Prostate gland (tissue), 2 donors: Measurements from ENCODE around the gene DPP10.

ENCODE experiments used
- POLR2A ChIP-seq: fragments of 450-650 bp; IDR thresholded peaks from one replicate; pipeline ENCODE4 v1.6.1; 2016; ENCODE audit warnings: antibody characterized with exemption, mild to moderate bottlenecking
- POLR2AphosphoS5 ChIP-seq: sonication (generic); formaldehyde crosslinking; IDR thresholded peaks from one replicate; pipeline ENCODE4 v1.6.1; 2017; ENCODE audit warnings: antibody characterized with exemption
- TF ChIP-seq, protein P1 (sequence below), 4 experiments: fragments of 200-600 bp in 2 of 4; fragments of 450-650 bp in 2 of 4; sonication (generic) in 2 of 4; IDR thresholded peaks; 1 replicate in 3 of 4; 2 replicates in 1 of 4; pipeline ENCODE4 v1.5.1; 2016 to 2019; ENCODE audit warnings: antibody characterized with exemption in 4 of 4, mild to moderate bottlenecking in 2 of 4, moderate library complexity in 2 of 4

DNA sequence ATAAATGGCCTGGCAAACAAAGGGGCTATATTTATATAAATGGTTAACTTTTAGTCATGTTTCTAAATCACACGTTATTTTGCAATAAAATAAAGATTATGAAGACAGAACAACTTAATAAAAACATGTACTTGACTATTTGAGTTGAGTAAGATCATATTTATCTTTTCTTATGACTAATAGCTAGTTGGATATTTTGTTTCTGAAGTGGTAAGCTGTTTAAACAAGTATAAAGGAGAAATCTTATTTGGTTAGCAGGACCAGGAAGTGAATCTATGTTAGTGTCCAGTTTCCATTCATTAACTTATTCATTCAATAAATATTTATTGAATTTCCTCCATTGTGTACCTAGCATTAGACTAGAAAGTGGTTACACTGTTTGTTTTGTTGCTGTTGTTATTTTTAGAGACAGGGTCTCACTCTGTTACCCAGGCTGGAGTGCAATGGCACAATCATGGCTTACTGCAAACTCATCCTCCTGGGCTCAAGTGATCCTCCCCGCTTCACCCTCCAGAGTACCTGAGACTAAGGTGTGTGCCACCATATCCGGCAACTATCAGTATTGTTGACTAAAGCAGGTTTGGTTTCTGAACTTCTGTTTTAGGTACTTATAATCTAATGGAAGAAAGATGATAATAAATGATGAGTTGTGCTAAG lies 312.6 kb downstream of the DPP10 start:
- TF ChIP-seq, protein P1, sequence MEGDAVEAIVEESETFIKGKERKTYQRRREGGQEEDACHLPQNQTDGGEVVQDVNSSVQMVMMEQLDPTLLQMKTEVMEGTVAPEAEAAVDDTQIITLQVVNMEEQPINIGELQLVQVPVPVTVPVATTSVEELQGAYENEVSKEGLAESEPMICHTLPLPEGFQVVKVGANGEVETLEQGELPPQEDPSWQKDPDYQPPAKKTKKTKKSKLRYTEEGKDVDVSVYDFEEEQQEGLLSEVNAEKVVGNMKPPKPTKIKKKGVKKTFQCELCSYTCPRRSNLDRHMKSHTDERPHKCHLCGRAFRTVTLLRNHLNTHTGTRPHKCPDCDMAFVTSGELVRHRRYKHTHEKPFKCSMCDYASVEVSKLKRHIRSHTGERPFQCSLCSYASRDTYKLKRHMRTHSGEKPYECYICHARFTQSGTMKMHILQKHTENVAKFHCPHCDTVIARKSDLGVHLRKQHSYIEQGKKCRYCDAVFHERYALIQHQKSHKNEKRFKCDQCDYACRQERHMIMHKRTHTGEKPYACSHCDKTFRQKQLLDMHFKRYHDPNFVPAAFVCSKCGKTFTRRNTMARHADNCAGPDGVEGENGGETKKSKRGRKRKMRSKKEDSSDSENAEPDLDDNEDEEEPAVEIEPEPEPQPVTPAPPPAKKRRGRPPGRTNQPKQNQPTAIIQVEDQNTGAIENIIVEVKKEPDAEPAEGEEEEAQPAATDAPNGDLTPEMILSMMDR (IDR thresholded peaks at IDR 0.05): no peak
- TF ChIP-seq POLR2A (no peak), POLR2AphosphoS5 (no peak)
